ENCODE measurements around the gene KRT28. TPM values are rescaled to one million over a fixed set of nuclear protein-coding genes. Genes with fewer than 3 reads are reported as not detected.

The KRT28 gene
- total and polyA plus RNA-seq, 2 of the 8 experiments (the other 6 are each of a cell fraction or from before 2014, with no cell fraction given) = not detected

DNA sequence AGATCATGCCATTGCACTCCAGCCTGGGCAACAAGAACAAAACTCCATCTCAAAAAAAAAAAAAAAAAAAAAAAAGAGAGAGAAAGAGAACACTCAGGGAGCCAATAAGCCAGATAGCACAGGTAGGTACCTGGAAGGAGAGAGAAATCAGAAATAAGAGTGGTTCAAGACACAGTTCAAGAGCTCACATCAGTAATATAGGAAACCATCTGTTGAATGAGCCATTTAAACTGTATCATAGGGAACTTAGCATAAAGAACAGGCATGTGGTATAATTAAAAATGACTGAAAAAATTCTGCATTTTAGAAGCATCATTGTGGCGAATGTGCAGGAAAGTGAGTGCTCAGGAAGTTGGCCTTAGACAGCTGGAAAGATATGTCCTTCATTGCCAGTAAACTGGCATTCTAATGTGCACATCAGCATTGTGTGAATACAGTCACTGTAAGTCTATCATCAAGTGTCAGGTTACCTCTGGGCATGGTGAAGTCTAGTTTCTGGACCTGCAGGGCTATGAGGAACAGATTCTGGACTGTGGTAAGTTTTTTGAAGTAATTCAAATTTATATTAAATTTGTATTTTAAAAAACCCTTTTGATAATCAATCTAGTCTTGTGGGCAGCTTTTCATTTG is 46.9 kb upstream of the KRT28 start (continued):
- TF ChIP-seq JUND (IDR thresholded peaks at IDR 0.05; ENCODE audit: low read length) (no peak), YY1 (IDR thresholded peaks at IDR 0.05; ENCODE audit: low read depth, low read length) (no peak)
- TF ChIP-seq, protein P1, sequence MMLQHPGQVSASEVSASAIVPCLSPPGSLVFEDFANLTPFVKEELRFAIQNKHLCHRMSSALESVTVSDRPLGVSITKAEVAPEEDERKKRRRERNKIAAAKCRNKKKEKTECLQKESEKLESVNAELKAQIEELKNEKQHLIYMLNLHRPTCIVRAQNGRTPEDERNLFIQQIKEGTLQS (IDR thresholded peaks at IDR 0.05; ENCODE audit: insufficient read depth, low read depth, low read length) = no peak
- TF ChIP-seq, protein P2, sequence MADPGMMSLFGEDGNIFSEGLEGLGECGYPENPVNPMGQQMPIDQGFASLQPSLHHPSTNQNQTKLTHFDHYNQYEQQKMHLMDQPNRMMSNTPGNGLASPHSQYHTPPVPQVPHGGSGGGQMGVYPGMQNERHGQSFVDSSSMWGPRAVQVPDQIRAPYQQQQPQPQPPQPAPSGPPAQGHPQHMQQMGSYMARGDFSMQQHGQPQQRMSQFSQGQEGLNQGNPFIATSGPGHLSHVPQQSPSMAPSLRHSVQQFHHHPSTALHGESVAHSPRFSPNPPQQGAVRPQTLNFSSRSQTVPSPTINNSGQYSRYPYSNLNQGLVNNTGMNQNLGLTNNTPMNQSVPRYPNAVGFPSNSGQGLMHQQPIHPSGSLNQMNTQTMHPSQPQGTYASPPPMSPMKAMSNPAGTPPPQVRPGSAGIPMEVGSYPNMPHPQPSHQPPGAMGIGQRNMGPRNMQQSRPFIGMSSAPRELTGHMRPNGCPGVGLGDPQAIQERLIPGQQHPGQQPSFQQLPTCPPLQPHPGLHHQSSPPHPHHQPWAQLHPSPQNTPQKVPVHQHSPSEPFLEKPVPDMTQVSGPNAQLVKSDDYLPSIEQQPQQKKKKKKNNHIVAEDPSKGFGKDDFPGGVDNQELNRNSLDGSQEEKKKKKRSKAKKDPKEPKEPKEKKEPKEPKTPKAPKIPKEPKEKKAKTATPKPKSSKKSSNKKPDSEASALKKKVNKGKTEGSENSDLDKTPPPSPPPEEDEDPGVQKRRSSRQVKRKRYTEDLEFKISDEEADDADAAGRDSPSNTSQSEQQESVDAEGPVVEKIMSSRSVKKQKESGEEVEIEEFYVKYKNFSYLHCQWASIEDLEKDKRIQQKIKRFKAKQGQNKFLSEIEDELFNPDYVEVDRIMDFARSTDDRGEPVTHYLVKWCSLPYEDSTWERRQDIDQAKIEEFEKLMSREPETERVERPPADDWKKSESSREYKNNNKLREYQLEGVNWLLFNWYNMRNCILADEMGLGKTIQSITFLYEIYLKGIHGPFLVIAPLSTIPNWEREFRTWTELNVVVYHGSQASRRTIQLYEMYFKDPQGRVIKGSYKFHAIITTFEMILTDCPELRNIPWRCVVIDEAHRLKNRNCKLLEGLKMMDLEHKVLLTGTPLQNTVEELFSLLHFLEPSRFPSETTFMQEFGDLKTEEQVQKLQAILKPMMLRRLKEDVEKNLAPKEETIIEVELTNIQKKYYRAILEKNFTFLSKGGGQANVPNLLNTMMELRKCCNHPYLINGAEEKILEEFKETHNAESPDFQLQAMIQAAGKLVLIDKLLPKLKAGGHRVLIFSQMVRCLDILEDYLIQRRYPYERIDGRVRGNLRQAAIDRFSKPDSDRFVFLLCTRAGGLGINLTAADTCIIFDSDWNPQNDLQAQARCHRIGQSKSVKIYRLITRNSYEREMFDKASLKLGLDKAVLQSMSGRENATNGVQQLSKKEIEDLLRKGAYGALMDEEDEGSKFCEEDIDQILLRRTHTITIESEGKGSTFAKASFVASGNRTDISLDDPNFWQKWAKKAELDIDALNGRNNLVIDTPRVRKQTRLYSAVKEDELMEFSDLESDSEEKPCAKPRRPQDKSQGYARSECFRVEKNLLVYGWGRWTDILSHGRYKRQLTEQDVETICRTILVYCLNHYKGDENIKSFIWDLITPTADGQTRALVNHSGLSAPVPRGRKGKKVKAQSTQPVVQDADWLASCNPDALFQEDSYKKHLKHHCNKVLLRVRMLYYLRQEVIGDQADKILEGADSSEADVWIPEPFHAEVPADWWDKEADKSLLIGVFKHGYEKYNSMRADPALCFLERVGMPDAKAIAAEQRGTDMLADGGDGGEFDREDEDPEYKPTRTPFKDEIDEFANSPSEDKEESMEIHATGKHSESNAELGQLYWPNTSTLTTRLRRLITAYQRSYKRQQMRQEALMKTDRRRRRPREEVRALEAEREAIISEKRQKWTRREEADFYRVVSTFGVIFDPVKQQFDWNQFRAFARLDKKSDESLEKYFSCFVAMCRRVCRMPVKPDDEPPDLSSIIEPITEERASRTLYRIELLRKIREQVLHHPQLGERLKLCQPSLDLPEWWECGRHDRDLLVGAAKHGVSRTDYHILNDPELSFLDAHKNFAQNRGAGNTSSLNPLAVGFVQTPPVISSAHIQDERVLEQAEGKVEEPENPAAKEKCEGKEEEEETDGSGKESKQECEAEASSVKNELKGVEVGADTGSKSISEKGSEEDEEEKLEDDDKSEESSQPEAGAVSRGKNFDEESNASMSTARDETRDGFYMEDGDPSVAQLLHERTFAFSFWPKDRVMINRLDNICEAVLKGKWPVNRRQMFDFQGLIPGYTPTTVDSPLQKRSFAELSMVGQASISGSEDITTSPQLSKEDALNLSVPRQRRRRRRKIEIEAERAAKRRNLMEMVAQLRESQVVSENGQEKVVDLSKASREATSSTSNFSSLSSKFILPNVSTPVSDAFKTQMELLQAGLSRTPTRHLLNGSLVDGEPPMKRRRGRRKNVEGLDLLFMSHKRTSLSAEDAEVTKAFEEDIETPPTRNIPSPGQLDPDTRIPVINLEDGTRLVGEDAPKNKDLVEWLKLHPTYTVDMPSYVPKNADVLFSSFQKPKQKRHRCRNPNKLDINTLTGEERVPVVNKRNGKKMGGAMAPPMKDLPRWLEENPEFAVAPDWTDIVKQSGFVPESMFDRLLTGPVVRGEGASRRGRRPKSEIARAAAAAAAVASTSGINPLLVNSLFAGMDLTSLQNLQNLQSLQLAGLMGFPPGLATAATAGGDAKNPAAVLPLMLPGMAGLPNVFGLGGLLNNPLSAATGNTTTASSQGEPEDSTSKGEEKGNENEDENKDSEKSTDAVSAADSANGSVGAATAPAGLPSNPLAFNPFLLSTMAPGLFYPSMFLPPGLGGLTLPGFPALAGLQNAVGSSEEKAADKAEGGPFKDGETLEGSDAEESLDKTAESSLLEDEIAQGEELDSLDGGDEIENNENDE (IDR thresholded peaks at IDR 0.05; ENCODE audit: insufficient replicate concordance, low read length) = no peak
